AG04449 (cell line): Measurements from ENCODE around the gene LGALS7.
"Not testable (repeated sequence)": the region's sequence is repeated elsewhere in the genome, so short reads cannot be mapped to it uniquely, and the experiment has no call there.

Experiments
- CTCF ChIA-PET: fragments of 350-600 bp; formaldehyde crosslinking; extraction: SDS; loops from one replicate; lab custom pipeline; 2021; ENCODE audit warnings: antibody characterized with exemption; lab: Yijun Ruan, JAX
- POLR2A ChIA-PET: fragments of 400-600, 350-600 bp; formaldehyde crosslinking; extraction: SDS; loops from one replicate; lab custom pipeline; 2020; ENCODE audit warnings: antibody characterized with exemption, inconsistent platforms; lab: Yijun Ruan, JAX
- DNase-seq: peaks from one replicate; pipeline ENCODE4 v3.0.0-alpha.2; 2010; ENCODE audit warnings: low read depth, low spot score
- H3K4me3 ChIP-seq: 2 replicates; pipeline ENCODE4 v1.5.1; 2011; ENCODE audit warnings: low read depth, mild to moderate bottlenecking, control low read depth, low read length
- TF ChIP-seq, protein P1 (sequence below): IDR thresholded peaks from one replicate; pipeline ENCODE4 v1.5.1; 2011; ENCODE audit warnings: mild to moderate bottlenecking, moderate library complexity, low read length, control low read depth, inconsistent platforms; ENCODE audit not compliant: insufficient read depth; ENCODE audit errors: missing control alignments

Gene LGALS7

DNA sequence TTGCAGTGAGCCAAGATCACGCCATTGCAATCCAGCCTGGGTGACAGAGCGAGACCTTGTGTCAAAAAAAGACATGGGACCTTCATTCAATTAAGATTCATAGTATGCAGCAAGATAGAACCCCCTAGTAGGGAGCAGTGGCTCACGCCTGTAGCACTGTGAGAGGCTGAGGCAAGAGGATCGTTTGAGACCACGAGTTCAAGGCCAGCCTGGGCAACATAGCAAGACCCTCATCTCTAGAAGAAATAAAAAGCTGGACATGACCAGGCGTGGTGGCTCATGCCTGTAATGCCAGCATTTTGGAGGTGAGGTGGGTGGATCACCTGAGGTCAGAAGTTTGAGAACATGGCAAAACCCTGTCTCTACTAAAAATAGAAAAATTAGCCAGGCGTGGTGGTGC, 7.1 kb upstream of the LGALS7 start:
- ChIA-PET CTCF (no interaction called here), POLR2A (no interaction called here)

DNA sequence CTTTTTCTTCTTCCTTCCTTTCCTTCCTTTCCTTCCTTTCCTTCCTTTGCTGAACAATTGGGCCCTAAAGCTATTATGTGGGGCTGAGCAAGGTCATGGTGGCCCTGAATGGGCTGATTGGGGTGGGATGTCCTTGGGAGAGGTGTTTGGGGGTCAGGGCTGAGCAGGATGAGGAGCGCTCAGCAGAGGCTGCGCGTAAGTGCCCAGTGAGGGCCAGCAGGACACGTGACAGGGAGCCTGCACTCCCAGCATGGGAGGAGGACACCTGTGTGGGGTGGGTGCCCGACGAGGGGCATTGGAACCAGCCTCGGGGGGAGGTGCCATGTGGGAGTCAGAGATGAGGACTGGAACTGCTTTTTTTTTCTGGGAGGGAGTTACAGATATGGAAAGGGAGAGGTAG, 5.4 kb upstream of the LGALS7 start:
- ChIA-PET POLR2A (no interaction called here), CTCF (interaction anchor here (1.1 to 2.2 kb wide), 2 partner anchors 9 to 90 kb away, joined by 3 to 9 read pairs; no protein-coding TSS in a partner anchor)
- no peak for DNase-seq
- no peak overlapping the region for H3K4me3 ChIP-seq
- TF ChIP-seq, protein P1, sequence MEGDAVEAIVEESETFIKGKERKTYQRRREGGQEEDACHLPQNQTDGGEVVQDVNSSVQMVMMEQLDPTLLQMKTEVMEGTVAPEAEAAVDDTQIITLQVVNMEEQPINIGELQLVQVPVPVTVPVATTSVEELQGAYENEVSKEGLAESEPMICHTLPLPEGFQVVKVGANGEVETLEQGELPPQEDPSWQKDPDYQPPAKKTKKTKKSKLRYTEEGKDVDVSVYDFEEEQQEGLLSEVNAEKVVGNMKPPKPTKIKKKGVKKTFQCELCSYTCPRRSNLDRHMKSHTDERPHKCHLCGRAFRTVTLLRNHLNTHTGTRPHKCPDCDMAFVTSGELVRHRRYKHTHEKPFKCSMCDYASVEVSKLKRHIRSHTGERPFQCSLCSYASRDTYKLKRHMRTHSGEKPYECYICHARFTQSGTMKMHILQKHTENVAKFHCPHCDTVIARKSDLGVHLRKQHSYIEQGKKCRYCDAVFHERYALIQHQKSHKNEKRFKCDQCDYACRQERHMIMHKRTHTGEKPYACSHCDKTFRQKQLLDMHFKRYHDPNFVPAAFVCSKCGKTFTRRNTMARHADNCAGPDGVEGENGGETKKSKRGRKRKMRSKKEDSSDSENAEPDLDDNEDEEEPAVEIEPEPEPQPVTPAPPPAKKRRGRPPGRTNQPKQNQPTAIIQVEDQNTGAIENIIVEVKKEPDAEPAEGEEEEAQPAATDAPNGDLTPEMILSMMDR = no peak

More for the DNA sequence above, 7.1 kb upstream of the LGALS7 start:
- TF ChIP-seq, protein P1 = no peak
- H3K4me3 ChIP-seq = no peak overlapping the region
- no peak for DNase-seq

DNA sequence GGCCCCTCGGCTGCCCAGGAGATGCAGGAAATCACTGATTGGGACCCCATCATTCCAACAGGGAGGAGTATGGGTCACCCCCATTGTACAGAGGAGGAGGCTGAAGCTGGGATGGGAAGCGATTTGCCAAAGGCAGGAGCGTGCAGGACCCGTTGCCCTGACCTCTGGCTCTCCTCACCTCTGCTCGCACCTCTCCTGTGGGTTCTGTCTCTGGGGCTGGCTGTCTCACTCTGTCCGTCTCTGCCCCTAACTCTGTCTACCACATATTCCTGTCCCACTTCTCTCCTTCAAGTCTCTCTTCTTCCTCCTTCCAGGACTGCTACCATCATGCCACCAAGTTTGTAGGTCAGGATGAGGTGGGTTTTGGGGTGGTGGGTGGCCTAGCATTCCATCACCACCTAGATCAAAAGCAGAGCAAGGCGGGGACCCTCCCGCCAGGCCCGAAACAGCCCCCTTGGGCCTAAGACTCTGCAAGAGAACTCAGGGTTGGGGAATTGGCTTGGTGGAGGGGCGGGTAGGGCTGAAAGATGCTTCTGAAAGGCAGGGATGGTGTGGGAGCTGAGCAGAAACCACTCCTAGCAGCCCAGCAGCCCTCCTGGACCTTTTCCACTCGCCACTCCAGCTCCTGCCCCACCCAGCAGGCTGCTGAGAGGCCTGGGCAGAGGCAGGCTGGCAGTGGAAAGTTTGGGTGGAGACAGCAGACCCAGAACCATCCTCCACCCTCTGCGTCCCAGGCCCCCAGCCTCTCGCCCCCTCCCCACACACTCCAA, 1.0 kb upstream of the LGALS7 start:
- ChIA-PET CTCF (interaction anchor here (1.0 kb wide), 1 partner anchor 12 kb away, joined by 3 read pairs; no protein-coding TSS in a partner anchor), POLR2A (interaction anchor here (0.6 kb wide), 1 partner anchor 38 kb away, joined by 3 read pairs; no protein-coding TSS in a partner anchor)
- no peak overlapping the region for H3K4me3 ChIP-seq
- TF ChIP-seq, protein P1 = no peak
- DNase-seq = no peak

DNA sequence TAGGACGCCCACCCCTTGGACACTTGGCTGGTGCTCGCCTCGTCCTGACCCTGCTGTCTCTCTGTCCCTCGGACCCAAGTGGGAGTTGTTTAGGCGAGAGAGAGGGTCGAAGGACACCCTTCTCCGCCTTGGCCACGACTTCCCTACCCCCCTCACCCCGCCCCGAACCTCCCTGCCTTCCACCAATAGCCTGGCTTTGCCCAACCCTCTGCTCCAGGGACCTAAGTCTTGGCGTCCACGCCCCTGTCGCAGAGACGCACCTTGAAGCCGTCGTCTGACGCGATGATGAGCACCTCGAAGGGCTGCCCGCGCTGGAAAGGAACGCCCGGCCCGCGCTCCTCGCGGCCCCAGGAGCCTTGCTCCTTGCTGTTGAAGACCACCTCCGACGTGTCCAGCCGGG, 1.7 kb downstream of the LGALS7 start:
- CTCF ChIA-PET, DNase-seq, POLR2A ChIA-PET, H3K4me3 ChIP-seq: not testable (repeated sequence)

DNA sequence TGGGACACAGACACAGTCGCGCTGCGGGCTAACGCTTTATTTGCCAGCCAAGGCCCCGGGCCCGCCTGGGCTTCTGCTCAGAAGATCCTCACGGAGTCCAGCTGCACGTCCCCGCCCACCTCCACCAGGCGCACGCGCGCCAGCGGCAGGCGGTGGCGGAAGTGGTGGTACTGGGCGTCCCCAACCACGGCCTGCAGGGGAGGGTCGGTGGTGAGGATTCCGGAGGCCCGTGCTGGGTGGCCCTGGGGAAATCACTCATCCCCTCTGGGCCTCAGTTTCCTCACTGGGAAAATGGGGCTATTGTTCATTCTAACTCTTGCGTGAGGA, 2.4 kb downstream of the LGALS7 start:
- POLR2A ChIA-PET, DNase-seq, CTCF ChIA-PET, H3K4me3 ChIP-seq: not testable (repeated sequence)

DNA sequence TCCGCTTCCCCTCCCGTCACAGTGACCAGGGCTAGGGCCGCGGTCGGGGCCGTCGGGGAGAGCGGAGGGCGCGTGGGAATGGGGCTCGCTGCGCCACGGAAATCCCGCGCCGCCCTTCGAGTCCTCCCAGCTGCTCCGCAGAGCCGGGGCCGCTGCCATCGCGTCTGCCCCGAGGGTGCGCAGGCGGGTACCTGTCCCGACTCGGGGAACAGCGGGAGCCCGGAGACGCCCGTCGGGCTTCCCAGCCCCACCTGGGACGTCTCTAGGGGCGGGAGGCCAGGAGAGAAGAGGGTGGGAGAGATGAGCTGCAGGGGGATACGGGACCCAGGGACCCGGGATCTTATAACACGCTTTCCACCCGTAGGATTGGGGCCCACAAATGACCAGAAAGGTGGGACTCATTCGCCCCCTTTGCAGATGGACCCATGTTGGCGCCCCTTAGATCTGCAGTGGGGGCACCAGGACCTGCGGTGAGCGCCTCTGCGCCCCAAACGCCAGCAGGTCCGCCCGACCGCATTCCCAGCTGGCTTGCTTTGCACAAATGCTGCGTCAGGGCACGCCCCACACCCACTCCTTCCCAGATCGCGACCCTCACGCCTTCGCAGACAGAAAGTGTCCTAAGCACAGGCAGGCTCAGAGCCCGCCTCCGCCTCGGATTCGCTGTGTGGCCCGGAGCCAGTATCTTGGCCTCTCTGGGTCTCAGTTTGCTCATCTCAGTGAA, 2.9 kb downstream of the LGALS7 start:
- POLR2A ChIA-PET = interaction anchor here (1.0 to 1.1 kb wide), 2 partner anchors 22 to 79 kb away, joined by 4 to 5 read pairs; no protein-coding TSS in a partner anchor
- H3K4me3 ChIP-seq, DNase-seq: not testable (repeated sequence)
- CTCF ChIA-PET = interaction anchor here (0.7 to 2.0 kb wide), 18 partner anchors 8 to 190 kb away, joined by 3 to 25 read pairs (median 5); partner anchors contain the start of genes CAPN12 and LGALS7B

DNA sequence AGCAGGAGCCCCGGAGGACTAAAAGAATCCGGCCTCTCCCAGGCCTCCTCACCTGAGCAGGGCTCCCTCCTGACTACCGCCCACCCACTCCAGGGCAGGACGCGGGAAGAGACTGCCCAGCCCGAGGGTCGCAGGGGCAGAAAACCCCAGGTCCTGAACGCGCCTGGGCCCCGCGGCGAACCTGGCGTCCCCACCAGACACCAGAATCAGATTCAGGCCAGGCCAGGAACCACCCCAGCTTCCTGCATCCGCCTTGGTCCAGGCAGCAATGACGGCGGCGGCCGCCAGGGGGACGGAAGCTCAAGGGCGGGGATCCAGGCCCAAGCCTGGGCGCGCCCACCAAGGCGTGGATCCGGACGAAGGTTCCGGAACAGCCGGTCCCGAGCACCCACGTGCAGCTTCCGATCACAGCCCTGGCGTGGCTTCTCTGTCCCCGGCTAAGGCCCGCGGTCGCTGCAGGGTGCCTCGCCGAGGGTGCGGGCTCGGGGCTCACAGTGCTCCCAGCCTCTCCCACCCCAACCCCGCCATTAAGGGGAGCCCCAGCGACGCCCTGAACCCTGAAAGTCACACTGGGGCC, 3.6 kb downstream of the LGALS7 start:
- TF ChIP-seq, protein P1 = peak; percentile 81
- DNase-seq = no peak
- CTCF ChIA-PET = interaction anchor here (0.6 to 2.0 kb wide), 31 partner anchors 9 to 192 kb away, joined by 3 to 25 read pairs (median 4); partner anchors contain the start of genes CAPN12 and LGALS7B
- peak overlapping the region; percentile 18; the same call in 1 of the 2 replicates for H3K4me3 ChIP-seq
- POLR2A ChIA-PET = interaction anchor here (0.6 to 1.1 kb wide), 3 partner anchors 23 to 79 kb away, joined by 3 to 5 read pairs (median 4); no protein-coding TSS in a partner anchor
